ENCODE measurements around the gene KLF16. TPM values are rescaled to one million over a fixed set of nuclear protein-coding genes. Genes with fewer than 3 reads are reported as not detected.
A peak's percentile ranks its signal among the peaks of the same experiment; 100 is the strongest.

KLF16 gene
- total and polyA plus RNA-seq, 9 of the 15 experiments (the other 6 are each of a cell fraction or from before 2014, with no cell fraction given), result 0.04 to 60.4 (median 6.8) TPM

DNA sequence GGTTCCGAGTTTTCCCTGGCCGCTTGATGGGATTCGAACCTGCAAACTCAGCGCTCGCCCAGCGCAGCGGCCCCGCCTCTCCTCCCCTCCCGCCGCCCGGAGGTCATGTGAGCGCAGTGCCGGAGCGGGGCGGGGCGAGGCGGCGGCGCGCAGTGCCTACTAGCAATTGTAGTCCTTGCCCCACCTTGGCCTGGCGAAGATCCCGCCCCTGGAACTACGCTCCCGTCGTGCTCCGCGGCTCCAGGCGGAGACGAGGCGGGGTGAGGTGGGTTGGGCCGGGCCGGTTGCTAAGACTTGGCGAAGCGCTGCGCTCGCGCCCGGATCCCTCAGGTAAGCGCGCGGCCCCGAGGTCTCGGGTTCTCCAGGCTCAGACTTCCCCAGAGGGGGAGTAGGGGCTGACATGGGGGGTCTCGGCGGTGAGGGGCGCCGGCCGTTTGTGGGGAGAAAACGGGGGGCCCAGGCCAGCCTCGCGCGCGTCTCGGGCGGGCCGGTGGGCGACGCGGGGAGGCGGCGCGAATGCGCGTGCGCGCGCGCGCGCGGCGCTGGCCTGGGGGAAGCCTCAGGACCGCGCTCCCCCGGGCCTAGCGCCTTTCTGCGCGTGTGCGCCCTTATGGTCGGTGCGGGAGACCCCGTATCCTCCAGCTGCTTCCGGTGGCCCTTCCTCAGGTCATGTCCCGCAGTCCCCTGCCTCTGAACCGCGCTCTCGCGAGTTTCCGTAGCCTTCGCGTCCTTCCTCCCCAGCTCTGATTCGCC, 41.9 kb upstream of the KLF16 start, which contains the start of the genes ADAT3 and SCAMP4 (continued):
- TF ChIP-seq, protein P1, sequence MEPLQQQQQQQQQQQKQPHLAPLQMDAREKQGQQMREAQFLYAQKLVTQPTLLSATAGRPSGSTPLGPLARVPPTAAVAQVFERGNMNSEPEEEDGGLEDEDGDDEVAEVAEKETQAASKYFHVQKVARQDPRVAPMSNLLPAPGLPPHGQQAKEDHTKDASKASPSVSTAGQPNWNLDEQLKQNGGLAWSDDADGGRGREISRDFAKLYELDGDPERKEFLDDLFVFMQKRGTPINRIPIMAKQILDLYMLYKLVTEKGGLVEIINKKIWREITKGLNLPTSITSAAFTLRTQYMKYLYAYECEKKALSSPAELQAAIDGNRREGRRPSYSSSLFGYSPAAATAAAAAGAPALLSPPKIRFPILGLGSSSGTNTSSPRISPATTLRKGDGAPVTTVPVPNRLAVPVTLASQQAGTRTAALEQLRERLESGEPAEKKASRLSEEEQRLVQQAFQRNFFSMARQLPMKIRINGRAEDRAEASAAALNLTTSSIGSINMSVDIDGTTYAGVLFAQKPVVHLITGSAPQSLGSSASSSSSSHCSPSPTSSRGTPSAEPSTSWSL (CRISPR knock-in tag; IDR thresholded peaks at IDR 0.05; ENCODE audit: borderline replicate concordance), result no peak
- TF ChIP-seq, protein P2, sequence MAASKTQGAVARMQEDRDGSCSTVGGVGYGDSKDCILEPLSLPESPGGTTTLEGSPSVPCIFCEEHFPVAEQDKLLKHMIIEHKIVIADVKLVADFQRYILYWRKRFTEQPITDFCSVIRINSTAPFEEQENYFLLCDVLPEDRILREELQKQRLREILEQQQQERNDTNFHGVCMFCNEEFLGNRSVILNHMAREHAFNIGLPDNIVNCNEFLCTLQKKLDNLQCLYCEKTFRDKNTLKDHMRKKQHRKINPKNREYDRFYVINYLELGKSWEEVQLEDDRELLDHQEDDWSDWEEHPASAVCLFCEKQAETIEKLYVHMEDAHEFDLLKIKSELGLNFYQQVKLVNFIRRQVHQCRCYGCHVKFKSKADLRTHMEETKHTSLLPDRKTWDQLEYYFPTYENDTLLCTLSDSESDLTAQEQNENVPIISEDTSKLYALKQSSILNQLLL (CRISPR knock-in tag; IDR thresholded peaks at IDR 0.05; ENCODE audit: borderline replicate concordance), result no peak
- TF ChIP-seq RBM25 (IDR thresholded peaks at IDR 0.05; ENCODE audit: low read depth, low read length, severe bottlenecking), result peak; percentile 5
- TF ChIP-seq EGR1 (conservative IDR thresholded peaks at IDR 0.05), result peak; percentile 47
- TF ChIP-seq, protein P3, sequence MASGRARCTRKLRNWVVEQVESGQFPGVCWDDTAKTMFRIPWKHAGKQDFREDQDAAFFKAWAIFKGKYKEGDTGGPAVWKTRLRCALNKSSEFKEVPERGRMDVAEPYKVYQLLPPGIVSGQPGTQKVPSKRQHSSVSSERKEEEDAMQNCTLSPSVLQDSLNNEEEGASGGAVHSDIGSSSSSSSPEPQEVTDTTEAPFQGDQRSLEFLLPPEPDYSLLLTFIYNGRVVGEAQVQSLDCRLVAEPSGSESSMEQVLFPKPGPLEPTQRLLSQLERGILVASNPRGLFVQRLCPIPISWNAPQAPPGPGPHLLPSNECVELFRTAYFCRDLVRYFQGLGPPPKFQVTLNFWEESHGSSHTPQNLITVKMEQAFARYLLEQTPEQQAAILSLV (tag; IDR thresholded peaks at IDR 0.05), result 0 out of 2 replicates have a peak, but pooled peaks have one; percentile 40
- TF ChIP-seq PHB2 (IDR thresholded peaks at IDR 0.05; ENCODE audit: low read depth), result no peak
- no peak for TF ChIP-seq JUNB (CRISPR knock-in tag; conservative IDR thresholded peaks at IDR 0.05)
- no peak for TF ChIP-seq XRCC3 (IDR thresholded peaks at IDR 0.05)
- TF ChIP-seq CBX5 (IDR thresholded peaks at IDR 0.05; ENCODE audit: borderline replicate concordance, low read depth), result no peak
- peak in 2 of 3 experiments; percentile 8 to 72 for TF ChIP-seq YY1 (IDR thresholded peaks at IDR 0.05; ENCODE audit: borderline replicate concordance in 1 of 3, control insufficient read depth in 1 of 3, extremely low read depth in 1 of 3, insufficient read depth in 3 of 3, insufficient read length in 1 of 3, insufficient replicate concordance in 2 of 3, low read depth in 1 of 3, low read length in 2 of 3)
- no peak for TF ChIP-seq ZNF133 (CRISPR knock-in tag; IDR thresholded peaks at IDR 0.05)
- no peak for TF ChIP-seq ZNF76 (CRISPR knock-in tag; IDR thresholded peaks at IDR 0.05; ENCODE audit: borderline replicate concordance)
- no peak for TF ChIP-seq ZNF589 (CRISPR knock-in tag; IDR thresholded peaks at IDR 0.05; ENCODE audit: low read depth)
- TF ChIP-seq ZNF586 (CRISPR knock-in tag; conservative IDR thresholded peaks at IDR 0.05), result no peak
- peak; percentile 14 for TF ChIP-seq HNRNPLL (IDR thresholded peaks at IDR 0.05; ENCODE audit: low read depth, low read length, poor library complexity, severe bottlenecking)
- TF ChIP-seq DIDO1 (tag; IDR thresholded peaks at IDR 0.05; ENCODE audit: low read depth), result peak; percentile 67
- TF ChIP-seq THRAP3 (IDR thresholded peaks at IDR 0.05; ENCODE audit: borderline replicate concordance), result no peak
- TF ChIP-seq MCM3 (IDR thresholded peaks at IDR 0.05), result no peak
- TF ChIP-seq NCOA1 (IDR thresholded peaks at IDR 0.05; ENCODE audit: low read depth), result no peak
- TF ChIP-seq TBL1XR1 (IDR thresholded peaks at IDR 0.05; ENCODE audit: low read length in 2 of 2), result no peak; a peak in 1 of 4 replicates
- peak; percentile 99 for TF ChIP-seq SP1 (CRISPR knock-in tag; IDR thresholded peaks at IDR 0.05)
- peak; percentile 89 for TF ChIP-seq ZNF197 (CRISPR knock-in tag; IDR thresholded peaks at IDR 0.05; ENCODE audit: low read depth)
